ENCODE results near the gene PTCD1.
"Not testable (repeated sequence)": the region's sequence is repeated elsewhere in the genome, so short reads cannot be mapped to it uniquely, and the experiment has no call there.

The PTCD1 gene

GRCh38 chr7:99447943-99448342 is 9.3 kb upstream of the PTCD1 start:
- DNase-seq: no peak

- DNase-seq: no peak
Measured at GRCh38 chr7:99446096-99446495, 7.5 kb upstream of the PTCD1 start.

- DNase-seq: no peak
Measured at GRCh38 chr7:99440195-99440594, 1.6 kb upstream of the PTCD1 start.

- DNase-seq: no peak
Measured at GRCh38 chr7:99437946-99438572, 539 bp downstream of the PTCD1 start.

- DNase-seq: no peak
Measured at GRCh38 chr7:99433158-99433557, 5.4 kb downstream of the PTCD1 start.

GRCh38 chr7:99431756-99432540 is 6.7 kb downstream of the PTCD1 start:
- not testable (repeated sequence) for DNase-seq

GRCh38 chr7:99429756-99430155 is 8.8 kb downstream of the PTCD1 start:
- DNase-seq: no peak

- DNase-seq: no peak
Measured at GRCh38 chr7:99428972-99429566, 9.5 kb downstream of the PTCD1 start.

- no peak for DNase-seq
Measured at GRCh38 chr7:99424932-99425730, 13.5 kb downstream of the PTCD1 start.

GRCh38 chr7:99422625-99423024 is 16.0 kb downstream of the PTCD1 start:
- DNase-seq: no peak

GRCh38 chr7:99422186-99422585 is 16.4 kb downstream of the PTCD1 start:
- peak; percentile 6 for DNase-seq

- DNase-seq: no peak
Measured at GRCh38 chr7:99420986-99421385, 17.6 kb downstream of the PTCD1 start.

- DNase-seq: no peak
Measured at GRCh38 chr7:99420213-99420612, 18.4 kb downstream of the PTCD1 start.

- DNase-seq: no peak
Measured at GRCh38 chr7:99419323-99420021, 19.1 kb downstream of the PTCD1 start.

- no peak for DNase-seq
Measured at GRCh38 chr7:99418260-99418659, 20.3 kb downstream of the PTCD1 start.

- peak; percentile 21 for DNase-seq
Measured at GRCh38 chr7:99415513-99416127, 23.0 kb downstream of the PTCD1 start.

GRCh38 chr7:99410635-99411034 is 28.0 kb downstream of the PTCD1 start:
- no peak for DNase-seq

GRCh38 chr7:99409806-99410205 is 28.8 kb downstream of the PTCD1 start:
- DNase-seq: peak; percentile 16

- no peak for DNase-seq
Measured at GRCh38 chr7:99409192-99409572, 29.4 kb downstream of the PTCD1 start.

GRCh38 chr7:99408379-99409191 is 30.0 kb downstream of the PTCD1 start, which contains the start of the genes BUD31 and PDAP1:
TSS of gene BUD31 (plus strand) at chr7:99408969. CDS start at chr7:99411093, 2,124 bp downstream.
TSS of gene PDAP1 (minus strand) at chr7:99408597. CDS start at chr7:99408548, 49 bp downstream.
- peak; percentile 89 for DNase-seq

GRCh38 chr7:99407872-99408378 is 30.7 kb downstream of the PTCD1 start:
- DNase-seq: peak; percentile 44

Measured in NCI-H2029 (cell line).